Measurements from ENCODE around the gene FADD.
A peak's percentile ranks its signal among the peaks of the same experiment; 100 is the strongest.
"Not testable (repeated sequence)": the region's sequence is repeated elsewhere in the genome, so short reads cannot be mapped to it uniquely, and the experiment has no call there.

Gene FADD

DNA sequence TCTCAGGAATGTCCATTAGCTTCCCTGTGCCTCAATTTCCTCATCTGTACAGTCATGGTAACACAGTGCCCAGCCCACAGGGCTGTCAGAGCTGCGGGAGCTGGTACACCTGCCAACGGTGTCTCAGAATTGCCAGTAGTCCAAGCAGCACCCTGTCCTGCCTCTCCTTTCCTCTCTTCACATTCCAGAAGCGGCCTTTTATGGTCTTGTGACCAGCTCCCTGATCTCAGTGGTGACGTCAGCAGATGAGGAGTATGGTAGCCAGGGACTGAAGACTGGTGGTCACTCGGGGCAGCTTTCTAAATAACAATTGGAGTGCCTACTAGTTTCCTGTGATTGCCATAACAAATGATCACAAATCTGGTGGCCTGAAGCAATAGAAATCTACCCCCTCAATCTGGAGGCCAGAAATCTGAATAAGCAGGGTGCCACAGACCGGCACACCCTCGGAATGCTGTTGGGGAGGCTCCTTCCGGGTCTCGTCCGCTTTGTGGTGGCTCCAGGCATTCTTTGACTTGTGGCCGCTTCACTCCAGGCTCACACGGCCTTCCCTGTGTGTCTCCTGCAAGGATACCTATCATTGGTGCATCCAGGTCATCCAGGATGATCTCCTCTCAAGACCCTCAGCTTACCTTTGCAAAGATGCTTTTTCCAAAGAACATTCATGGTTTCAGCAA is 2.1 kb downstream of the FADD start:
- DNase-seq (ENCODE audit: low spot score): no peak

DNA sequence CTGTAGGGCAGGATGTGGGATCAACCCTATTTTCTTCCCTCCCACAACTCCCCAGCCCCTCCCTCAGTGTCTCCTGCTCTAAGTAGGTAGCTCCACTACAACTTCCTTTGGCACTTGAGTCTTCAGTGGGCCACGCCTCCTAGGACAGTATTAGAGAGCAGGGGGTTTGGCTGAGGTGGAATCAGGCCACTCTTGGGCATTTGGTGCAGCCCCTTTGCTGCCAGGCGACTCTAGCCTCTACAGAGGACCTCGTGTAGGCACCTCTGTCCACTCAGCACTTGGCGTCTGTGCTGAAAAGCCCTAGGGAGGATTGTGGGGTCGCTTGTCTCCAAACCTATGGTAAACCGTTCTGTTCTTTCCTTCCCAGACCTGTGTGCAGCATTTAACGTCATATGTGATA is 2.7 kb downstream of the FADD start:
- no peak for DNase-seq (ENCODE audit: low spot score)

DNA sequence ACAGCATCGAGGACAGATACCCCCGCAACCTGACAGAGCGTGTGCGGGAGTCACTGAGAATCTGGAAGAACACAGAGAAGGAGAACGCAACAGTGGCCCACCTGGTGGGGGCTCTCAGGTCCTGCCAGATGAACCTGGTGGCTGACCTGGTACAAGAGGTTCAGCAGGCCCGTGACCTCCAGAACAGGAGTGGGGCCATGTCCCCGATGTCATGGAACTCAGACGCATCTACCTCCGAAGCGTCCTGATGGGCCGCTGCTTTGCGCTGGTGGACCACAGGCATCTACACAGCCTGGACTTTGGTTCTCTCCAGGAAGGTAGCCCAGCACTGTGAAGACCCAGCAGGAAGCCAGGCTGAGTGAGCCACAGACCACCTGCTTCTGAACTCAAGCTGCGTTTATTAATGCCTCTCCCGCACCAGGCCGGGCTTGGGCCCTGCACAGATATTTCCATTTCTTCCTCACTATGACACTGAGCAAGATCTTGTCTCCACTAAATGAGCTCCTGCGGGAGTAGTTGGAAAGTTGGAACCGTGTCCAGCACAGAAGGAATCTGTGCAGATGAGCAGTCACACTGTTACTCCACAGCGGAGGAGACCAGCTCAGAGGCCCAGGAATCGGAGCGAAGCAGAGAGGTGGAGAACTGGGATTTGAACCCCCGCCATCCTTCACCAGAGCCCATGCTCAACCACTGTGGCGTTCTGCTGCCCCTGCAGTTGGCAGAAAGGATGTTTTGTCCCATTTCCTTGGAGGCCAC is 3.3 kb downstream of the FADD start:
- no peak for DNase-seq (ENCODE audit: low spot score)

DNA sequence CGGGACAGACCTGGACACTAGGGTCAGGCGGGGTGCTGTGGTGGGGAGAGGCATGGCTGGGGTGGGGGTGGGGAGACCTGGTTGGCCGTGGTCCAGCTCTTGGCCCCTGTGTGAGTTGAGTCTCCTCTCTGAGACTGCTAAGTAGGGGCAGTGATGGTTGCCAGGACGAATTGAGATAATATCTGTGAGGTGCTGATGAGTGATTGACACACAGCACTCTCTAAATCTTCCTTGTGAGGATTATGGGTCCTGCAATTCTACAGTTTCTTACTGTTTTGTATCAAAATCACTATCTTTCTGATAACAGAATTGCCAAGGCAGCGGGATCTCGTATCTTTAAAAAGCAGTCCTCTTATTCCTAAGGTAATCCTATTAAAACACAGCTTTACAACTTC is 3.9 kb downstream of the FADD start:
- DNase-seq (ENCODE audit: low spot score): no peak

DNA sequence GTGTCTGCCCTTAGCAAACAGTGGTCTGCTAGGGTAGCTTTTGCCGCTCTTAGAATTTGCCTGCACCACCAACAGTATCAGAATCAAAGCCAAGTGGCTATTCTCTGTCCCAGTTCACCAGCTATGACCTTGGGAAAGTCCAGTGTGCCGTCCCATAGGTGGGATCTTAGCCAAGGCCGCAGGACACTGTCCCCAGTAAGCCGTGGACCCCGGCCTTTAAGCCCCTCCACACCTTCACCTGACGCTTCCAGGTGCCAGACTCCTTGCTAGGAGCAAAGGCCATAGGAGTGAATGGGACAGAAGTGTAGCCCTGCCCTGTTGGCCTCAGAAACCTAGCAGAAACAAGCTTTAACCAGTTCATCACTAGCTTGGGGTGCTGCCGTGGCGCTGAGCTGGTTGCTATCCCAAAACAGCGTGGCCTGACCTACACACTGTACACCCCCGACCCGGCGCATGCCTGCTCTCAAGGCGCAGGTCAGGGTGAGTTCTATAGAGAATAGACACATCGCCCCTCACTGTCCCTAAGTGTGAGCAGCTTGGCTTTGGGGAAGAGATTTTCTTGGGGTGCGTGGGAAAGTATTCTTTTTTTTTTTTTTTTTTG is 4.5 kb downstream of the FADD start:
- no peak for DNase-seq (ENCODE audit: low spot score)

DNA sequence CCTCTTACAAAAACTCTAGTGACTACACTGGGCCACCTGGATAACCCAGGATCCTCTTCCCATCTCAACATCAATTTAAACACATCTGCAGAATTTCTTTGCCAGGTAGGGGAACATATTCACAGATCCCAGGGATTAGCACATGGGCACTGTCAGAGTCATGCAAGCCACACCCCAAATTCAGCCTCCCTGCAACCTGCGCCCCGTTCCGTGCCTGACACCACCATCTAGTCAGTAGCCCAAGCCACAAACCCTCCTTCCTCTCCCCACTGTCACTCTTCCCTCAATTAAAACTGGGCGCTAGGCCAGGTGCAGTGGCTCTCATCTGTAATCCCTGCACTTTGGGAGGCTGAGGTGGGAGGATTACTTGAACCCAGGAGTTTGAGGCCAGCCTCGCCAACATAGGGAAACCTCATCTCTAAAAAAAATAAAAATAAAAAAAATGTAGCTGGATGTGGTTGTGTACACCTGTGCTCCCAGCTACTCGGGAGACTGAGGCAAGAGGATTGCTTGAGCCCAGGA is 6.4 kb downstream of the FADD start:
- no peak for DNase-seq (ENCODE audit: low spot score)

DNA sequence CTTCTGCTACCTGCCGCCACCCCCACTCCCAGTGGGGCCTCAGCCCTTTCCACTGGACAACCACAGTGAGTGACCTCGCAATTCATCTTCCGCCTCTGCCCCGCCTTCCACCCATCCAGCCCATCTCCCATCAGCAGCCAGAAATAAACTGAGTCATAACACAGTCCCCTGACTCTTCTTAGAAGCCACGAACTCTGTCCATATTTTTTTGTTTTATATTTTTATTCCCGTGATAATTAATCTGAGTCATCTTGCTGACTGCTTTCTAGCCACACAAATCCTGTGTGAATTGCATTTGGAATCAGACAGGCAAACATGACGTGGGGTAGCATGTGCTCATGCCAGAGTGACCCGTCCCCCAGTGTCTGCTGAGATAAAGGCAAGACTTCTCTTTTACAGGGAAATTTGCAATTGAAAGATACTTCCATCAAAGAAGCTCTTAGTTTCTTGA is 7.0 kb downstream of the FADD start:
- DNase-seq (ENCODE audit: low spot score): no peak

DNA sequence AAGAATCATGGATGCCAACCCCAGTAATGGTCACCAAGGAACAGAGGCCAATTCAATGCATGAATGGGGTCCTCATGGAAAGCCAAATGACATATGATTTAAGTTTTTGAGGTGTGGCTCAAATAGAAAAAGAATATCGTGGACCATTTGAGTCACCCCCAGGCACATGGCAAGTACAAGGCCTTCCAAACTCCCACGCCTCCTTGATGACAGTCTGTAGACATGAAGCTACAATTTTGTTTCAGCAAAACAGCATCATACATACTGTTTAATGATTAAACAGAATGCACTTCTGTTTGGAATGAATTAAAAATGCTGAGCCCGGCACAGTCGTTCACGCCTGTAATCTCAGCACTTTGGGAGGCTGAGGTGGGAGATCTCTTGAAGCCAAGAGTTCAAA is 7.4 kb downstream of the FADD start:
- DNase-seq (ENCODE audit: low spot score): no peak

DNA sequence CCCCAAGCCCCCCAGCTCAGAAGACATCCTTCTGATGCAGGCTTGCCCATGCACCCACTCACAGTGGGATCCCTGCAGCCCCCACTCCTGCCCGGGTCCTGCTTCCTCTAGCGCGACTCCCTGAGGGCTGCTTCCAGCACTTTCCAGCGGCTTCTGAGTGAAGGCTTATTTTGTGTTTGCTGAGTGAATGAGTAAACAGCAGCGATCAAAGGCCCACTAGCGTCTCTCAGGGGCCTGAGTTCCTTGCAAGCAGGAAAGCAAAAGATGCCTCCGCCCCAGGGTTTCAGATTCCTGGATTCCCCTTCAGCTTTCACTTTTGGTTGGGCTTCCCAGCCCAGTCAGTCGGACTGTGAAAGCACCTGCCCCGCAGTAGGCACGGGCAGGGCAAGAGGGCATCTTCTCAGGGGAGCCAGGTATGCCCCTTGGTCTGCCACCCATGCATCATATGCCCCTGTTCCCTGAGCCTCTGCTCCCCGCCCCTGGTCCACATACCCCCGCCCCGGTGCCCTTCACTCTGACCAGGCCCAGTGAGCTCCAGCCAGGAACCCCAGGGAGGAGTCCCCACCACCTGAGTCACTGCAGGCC is 9.2 kb downstream of the FADD start:
- DNase-seq (ENCODE audit: low spot score): no peak

DNA sequence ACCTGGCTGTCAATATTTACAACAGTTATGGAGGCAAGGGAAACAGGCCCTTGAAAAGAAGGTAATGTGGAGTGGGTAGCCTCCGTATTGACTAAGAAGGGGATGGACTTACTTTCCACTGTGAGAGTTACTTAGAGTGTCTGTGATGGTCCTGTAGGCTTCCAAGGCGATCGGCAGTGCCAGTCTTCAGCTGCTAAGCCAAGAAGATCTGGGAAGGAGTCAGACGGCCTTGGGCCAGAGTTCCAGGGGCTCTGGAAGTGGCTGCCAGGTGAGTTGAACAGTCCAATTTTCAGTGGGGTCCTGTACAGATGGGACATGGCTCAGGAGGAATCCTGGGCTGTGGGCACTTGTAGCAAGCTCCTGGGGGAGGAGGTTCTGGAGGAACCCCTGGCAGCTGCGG is 14.3 kb downstream of the FADD start:
- not testable (repeated sequence) for DNase-seq (ENCODE audit: low spot score)

DNA sequence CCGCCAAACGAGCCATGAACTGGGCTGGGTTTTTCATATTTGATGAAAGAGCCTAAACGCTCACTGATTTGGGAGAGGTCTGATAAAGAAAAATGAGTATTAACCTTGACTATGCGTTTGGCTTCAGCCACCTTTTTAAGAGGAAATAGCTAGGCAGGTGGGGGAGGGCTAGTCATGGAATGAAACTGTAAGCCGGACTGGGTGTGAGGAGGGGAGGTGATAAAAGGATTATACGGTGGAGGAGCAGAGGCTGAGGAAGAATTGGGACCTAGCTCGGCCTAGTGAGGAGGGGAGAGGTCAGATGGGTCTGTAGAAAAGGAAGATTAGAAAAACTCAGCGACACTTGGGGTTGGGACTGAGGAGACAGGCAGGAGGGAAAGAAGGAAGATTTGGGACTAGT is 15.0 kb downstream of the FADD start:
- DNase-seq (ENCODE audit: low spot score): not testable (repeated sequence)

DNA sequence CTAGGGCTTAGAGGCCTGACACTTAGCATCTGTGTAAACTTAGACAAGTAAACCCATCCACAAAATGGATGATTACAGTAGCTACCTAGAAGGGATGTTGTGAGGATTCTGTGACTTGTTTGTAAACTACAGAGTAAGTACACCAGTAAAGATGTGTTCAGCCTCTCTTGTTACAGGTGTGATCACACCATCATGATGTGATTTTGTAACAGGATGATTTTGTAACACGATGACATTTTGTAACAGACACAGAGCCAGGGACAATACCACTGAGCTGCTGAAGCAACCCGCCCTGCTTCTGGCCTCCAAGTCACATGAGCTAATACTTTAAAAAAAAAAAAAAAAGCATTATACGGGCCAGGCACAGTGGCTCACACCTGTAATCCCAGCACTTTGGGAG is 17.0 kb downstream of the FADD start:
- DNase-seq (ENCODE audit: low spot score): no peak

DNA sequence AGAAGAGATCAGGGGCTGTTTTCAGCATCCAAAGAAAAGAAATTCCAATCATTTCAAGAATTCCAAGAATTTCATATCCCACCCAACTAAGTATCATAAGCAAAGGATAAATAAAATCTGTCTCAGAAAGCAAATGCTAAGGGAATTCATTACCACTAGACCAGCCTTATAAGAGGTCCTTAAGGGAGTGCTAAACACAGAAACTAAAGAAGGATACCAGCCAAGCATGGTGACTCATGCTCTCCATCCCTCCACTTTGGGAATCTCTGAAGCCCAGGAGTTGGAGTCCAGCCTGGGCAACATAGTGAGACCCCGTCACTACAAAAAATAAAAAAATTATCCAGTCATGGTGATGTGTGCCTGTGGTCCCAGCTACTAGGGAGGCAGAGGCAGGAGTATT is 17.8 kb downstream of the FADD start:
- DNase-seq (ENCODE audit: low spot score): no peak

DNA sequence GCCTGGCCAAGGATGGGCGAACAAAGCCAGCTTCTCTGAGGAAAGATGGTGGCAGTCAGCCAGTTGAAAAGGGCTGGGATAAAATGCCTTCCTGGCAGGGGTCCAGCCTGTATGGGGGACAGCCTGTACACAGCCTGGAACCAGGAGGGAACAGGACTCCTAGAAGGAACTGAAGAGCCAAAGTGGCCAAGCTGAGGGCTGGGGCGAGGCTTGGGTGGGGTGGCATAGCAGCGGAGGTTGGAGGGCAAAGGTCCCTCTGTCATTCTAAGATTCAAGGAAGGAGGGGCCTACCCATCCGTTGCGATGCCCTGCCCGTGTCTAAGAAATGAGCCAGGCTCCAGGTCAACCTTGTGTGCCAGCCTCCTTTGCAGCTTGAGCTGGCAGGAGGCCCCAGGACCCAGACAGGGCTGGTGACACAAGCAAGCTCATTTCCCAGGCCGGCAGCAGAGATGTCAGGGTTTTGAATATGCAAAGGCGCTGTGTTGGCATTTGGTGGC is 22.6 kb downstream of the FADD start:
- no peak for DNase-seq (ENCODE audit: low spot score)

DNA sequence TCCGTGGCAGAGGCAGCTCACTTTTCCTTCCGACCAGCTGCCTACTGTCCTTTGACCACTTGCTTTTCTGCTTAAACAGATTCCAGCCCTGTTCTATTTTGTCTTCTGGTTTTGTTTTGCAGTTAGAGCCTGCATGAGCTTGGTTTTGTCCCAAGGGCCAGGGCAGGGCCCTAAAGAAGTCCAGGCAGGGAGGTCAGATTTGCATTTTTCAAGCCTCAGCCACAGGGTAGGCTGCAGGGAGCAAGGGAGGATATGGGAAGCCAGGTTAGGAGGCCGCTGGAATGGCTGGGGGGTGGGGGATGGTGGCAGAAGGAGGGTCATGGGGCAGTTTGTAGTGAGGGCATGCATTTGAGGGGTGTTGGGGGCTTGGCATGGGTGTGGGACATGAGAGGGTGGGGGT is 23.1 kb downstream of the FADD start:
- DNase-seq (ENCODE audit: low spot score): no peak

DNA sequence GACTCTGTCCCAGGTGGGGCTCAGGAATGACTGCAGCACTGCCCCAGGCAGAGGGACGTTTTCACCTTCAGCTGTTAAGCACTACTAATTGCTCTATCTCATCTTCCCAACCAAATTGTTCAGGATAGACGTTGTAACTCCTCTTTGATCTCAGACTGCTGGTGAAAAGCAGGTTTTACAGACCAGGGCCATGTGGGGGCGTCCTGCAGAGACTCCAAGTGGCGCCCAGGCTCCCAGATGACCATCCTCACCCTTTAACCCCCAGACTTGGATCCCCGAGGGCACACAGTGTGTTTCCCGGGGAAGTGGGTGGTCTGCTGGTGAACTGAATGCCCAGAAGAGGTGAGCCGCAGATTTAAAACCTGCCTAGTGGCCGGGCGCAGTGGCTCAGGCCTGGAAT is 23.9 kb downstream of the FADD start:
- no peak for DNase-seq (ENCODE audit: low spot score)

DNA sequence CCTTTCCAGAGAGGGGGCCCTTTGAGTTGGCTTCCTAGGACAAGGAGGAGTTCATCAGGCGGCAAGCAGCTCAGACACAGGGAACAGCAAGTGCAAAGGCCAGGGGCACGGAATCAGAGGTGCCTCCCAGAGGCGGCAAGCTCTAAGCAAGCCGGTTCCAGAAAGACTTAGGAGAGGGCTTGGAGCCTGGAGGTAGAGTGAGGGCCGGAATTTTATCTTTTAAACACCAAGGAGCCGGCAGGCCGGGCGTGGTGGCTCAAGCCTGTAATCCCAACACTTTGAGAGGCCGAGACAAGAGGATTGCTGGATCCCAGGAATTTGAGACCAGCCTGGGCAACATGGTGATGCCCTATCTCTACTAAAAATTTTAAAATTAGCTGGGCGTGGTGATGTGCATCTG is 26.6 kb downstream of the FADD start:
- no peak for DNase-seq (ENCODE audit: low spot score)

DNA sequence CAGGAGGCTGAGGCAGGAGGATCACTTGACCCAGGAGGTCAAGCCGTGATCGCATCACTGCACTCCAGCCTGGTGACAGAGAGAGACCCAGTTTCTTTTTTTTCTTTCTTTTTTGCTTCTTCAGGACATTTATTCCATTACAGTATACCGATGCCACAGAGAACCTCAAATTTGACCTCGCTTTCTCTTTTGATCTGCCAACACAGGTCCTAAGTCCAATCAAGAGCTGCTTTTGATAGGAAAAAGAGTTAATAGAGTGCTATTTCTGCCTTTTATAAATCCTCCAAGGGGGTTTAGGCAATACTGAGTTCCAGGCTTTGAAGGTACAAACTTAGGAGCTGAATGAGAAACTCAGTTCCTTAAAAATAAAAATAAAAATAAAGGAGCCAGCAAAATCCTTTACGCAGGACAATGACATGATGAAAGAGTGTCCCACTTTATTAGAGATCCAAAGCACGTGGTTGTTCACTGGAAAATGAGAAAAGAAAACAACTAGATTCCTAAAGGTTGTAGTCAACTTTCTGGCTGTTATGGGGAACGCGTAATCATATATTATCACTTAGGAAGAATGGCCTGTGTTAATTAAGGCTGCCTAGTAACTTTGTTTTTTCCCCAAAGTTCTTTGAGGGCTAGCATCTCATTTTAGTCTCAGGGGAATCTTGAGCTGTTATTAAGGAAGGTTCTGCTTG is 27.2 kb downstream of the FADD start:
- no peak for DNase-seq (ENCODE audit: low spot score)

DNA sequence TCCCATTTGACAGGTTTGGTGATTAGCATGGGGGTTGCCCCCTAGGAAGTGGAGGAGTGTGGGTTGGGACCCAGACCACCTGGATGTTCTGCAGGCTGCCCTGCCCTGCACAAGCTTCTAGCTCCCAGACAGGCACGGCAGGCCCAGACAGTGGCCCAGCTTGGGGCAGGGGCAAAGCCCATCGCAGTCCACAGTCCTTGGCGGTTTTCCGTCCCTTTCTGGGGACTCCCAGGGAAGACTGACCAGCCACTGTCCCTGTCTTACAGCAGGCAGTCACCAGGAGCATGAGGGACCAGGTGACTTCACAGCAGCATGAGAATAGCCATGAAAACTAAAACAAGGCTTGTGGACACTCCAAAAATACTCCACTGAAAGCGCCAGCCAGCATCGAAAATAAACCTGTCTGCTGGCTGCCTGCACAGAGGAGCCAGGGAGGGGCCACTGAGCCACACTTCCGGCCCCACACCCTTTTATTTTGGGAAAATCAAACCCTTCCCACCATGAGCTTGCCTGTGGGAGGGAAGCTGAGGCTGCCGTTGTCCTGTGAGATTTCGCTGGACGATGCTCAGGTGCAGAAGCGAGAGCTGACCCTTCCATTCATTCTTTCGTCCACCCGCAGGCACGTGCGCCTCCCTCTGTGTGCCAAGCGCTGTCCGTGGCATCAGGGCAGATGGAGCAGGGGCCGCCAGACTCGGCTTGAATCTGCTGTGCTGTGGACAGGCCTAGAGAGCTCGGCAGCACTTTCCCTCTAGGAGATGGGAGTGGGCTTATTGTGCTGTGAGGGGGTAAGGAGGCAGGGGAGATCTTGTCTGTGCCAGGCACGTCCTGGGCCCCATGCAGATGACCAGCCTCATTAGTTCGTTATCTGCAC is 28.0 kb downstream of the FADD start:
- DNase-seq (ENCODE audit: low spot score): no peak

DNA sequence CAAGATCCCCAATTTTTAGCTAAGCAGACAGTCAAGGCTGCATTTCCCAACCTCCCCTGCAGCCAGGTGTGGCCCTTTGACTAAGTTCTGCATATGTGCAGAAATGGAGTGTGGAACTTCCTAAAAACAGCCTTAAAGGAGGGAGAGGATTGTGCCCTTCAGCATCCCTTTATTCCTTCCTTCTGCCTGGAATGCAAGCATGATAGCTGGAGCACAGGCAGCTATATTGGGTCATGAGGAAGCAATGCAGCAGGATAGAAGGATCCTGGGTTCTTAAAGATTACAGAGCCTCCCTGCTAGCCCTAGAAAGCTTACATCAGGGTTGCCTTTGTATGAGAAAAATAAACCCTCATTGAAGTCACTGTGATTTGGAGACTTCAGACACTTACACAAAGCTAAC is 29.9 kb downstream of the FADD start:
- DNase-seq (ENCODE audit: low spot score): no peak

DNA sequence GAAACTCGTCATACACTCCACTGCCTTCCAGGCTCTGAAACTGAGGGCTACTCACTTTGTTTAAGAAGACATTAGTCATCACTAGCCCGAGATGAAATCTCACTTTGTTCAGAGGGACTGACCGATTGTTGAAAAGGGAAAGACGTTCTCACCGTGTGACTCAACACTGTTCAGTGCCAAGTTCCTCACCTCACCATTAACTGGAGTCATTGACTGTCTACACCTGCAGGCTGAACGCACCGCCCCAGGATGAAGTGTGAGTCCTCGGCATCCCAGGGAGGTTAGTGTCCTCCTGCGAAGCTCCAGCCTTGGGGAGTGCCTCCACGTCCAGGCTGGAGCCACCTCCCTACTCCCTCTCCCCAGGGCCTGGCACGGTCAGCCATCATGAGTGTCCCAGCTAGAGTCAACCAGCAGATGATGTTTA is 30.4 kb downstream of the FADD start:
- DNase-seq (ENCODE audit: low spot score): peak; percentile 89
